Measurements from ENCODE around the gene FANCI. TPM values are rescaled to one million over a fixed set of nuclear protein-coding genes. Genes with fewer than 3 reads are reported as not detected.

FANCI gene
- total RNA-seq, 1 donor from 2014 or later, result 66.5 TPM

DNA sequence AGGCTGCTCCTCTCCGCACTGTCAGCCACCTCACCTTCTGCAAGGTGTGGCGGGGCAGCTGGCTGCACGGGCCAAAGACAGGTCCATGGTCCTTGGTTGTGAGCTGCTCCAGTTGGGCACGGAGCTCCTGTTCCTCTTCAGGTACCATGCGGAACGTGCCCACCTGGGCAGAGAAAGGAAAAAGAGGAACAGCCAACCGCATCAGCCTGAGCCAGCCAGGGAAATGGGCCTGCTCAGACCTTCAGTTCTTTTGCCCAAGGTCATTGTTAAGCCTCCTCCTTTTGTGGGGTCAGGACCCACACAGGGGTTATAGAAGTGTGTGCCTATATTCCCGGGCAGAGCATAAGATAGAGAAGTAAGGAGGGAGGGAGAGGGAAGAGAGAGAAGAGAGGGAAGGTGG, 25.2 kb upstream of the FANCI start:
- Mint-ChIP-seq H3K4me3 (ENCODE audit: low read depth) (no peak overlapping the region), H3K36me3 (ENCODE audit: insufficient read depth) (no peaks in the 10 kb centered on the region), H3K27ac (no peak overlapping the region), H3K27me3 (peaks cover 10% of the 10 kb centered on the region), H3K4me1 (ENCODE audit: low read depth) (no peaks in the 10 kb centered on the region), H3K9me3 (ENCODE audit: low read depth) (no peaks in the 10 kb centered on the region)
- TF ChIP-seq, protein P1, sequence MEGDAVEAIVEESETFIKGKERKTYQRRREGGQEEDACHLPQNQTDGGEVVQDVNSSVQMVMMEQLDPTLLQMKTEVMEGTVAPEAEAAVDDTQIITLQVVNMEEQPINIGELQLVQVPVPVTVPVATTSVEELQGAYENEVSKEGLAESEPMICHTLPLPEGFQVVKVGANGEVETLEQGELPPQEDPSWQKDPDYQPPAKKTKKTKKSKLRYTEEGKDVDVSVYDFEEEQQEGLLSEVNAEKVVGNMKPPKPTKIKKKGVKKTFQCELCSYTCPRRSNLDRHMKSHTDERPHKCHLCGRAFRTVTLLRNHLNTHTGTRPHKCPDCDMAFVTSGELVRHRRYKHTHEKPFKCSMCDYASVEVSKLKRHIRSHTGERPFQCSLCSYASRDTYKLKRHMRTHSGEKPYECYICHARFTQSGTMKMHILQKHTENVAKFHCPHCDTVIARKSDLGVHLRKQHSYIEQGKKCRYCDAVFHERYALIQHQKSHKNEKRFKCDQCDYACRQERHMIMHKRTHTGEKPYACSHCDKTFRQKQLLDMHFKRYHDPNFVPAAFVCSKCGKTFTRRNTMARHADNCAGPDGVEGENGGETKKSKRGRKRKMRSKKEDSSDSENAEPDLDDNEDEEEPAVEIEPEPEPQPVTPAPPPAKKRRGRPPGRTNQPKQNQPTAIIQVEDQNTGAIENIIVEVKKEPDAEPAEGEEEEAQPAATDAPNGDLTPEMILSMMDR (IDR thresholded peaks at IDR 0.05; ENCODE audit: unreplicated experiment), result no peak
- no peak for DNase-seq (ENCODE audit: low spot score, unreplicated experiment)

DNA sequence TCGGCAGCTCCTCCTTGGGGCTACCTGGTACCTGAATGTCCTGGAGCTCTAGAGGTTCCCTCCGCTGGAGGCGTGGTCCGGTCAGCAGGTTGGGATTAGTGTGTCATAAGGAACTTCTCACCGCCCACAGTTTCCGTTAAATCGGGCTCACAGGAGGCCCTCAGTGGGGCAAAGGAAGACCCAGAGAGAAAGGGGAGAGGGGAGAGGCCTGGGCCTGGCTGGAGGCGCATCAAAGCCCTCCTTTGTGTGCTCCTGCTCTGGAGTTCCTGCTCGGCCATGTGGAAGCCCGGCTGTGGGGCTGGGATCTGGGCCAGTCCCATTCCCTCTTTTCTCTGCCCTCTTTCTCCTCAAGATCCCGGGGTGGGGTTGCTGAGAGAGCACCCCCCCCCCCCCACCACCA, 22.2 kb upstream of the FANCI start, which contains the start of gene RLBP1:
Gene RLBP1 (minus strand): TSS at position 37 of the 400 bp plus-strand sequence. CDS start 2,604 bp downstream, outside the sequence.
- Mint-ChIP-seq H3K4me1 (ENCODE audit: low read depth) (no peaks in the 10 kb centered on the region), H3K9me3 (ENCODE audit: low read depth) (no peaks in the 10 kb centered on the region), H3K4me3 (ENCODE audit: low read depth) (no peak within 1 kb of the TSS), H3K36me3 (ENCODE audit: insufficient read depth) (no peaks in the 10 kb centered on the region), H3K27ac (no peak within 1 kb of the TSS), H3K27me3 (peaks cover 10% of the 10 kb centered on the region)
- no peak for DNase-seq (ENCODE audit: low spot score, unreplicated experiment)
- TF ChIP-seq, protein P1 (IDR thresholded peaks at IDR 0.05; ENCODE audit: unreplicated experiment), result no peak

DNA sequence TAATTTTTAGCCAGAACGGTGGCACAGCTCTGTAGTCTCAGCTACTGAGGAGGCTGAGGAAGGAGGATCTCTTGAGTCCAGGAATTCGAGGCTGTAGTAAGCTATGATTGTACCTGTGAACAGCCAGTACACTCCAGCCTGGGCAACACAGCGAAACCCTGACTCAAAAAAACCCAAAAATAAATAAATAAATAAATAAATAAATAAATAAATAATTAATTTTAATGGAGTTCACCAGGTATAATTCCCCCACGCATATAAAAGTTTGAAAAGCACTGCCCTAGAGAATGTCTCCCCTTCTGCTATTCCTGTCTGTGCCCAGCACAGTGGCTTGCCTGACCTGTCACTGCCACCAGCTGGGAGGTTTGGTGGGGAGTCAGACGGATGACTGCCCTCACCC, 18.2 kb upstream of the FANCI start:
- H3K4me1 Mint-ChIP-seq (ENCODE audit: low read depth), result no peaks in the 10 kb centered on the region
- H3K4me3 Mint-ChIP-seq (ENCODE audit: low read depth), result no peak overlapping the region
- no peaks in the 10 kb centered on the region for H3K9me3 Mint-ChIP-seq (ENCODE audit: low read depth)
- no peak for DNase-seq (ENCODE audit: low spot score, unreplicated experiment)
- peaks cover 15% of the 10 kb centered on the region for H3K27me3 Mint-ChIP-seq
- TF ChIP-seq, protein P1 (IDR thresholded peaks at IDR 0.05; ENCODE audit: unreplicated experiment), result no peak
- H3K36me3 Mint-ChIP-seq (ENCODE audit: insufficient read depth), result no peaks in the 10 kb centered on the region
- H3K27ac Mint-ChIP-seq, result no peak overlapping the region

DNA sequence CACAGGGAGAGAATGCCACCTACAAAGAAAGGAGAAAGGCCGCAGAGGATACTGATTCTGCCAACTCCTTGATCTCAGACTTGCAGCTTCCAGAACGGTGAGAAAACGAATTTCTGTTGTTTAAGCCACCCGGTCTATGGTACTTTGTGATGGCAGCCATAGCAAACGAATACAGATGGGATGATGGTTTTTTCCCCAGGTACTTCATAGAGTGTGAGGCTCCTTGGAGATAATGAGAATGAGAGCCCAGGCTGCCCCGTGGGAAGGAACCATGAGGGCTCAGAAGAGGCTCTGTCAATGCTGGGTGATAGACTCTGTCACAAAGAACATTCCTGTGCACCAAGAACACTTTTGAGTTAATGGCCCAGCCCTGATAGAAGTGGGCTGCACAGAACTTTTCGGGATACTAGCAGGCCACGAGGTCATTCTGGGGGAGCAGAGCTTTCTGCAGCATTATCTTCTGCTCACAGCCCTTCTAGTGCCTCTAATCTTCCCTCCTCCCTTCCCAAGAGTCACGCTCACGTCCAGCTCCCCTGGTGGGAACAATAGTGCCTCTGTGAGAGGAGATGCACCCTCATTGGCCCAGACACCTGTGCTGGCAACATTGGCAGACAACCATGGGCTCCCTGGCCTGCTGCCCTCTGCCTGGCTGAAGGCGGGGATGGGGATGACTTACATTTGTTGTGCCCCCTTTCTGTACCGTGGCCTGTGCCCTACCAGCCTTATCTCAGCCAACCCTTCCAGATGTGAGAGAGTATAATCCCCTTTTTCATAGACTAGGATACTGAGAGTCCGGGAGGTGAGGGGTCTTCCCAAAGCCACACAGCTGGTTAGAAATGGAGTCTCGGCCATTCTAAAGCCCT, 17.2 kb upstream of the FANCI start:
- no peak overlapping the region for H3K27ac Mint-ChIP-seq

DNA sequence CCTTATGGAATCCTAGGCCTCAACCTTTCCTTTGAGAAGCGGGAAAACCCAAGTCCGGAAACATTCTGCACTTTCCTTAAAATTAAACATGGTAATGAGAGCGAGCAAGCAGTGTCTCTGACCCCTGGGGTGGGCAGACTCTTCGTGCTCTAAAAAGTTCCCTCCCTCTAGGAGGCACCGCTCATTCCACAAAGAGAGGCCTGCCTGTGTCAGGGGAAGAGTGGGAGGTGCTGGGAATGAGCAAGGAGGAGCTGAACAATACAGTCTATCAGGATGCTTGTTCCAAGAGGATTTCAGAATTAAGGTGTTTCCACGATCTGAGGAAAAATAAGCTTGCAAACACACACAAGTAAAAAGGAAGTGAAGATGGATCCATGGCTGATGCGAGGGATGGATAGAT, 16.4 kb upstream of the FANCI start:
- TF ChIP-seq, protein P1 (IDR thresholded peaks at IDR 0.05; ENCODE audit: unreplicated experiment), result no peak
- no peaks in the 10 kb centered on the region for H3K36me3 Mint-ChIP-seq (ENCODE audit: insufficient read depth)
- H3K9me3 Mint-ChIP-seq (ENCODE audit: low read depth), result no peaks in the 10 kb centered on the region
- DNase-seq (ENCODE audit: low spot score, unreplicated experiment), result no peak
- H3K4me3 Mint-ChIP-seq (ENCODE audit: low read depth), result no peak overlapping the region
- H3K27ac Mint-ChIP-seq, result no peak overlapping the region
- H3K4me1 Mint-ChIP-seq (ENCODE audit: low read depth), result no peaks in the 10 kb centered on the region
- H3K27me3 Mint-ChIP-seq, result peaks cover 19% of the 10 kb centered on the region

More for the DNA sequence above, 17.2 kb upstream of the FANCI start:
- H3K36me3 Mint-ChIP-seq (ENCODE audit: insufficient read depth), result no peaks in the 10 kb centered on the region
- H3K27me3 Mint-ChIP-seq, result peaks cover 16% of the 10 kb centered on the region
- no peak for DNase-seq (ENCODE audit: low spot score, unreplicated experiment)
- no peak overlapping the region for H3K4me3 Mint-ChIP-seq (ENCODE audit: low read depth)
- TF ChIP-seq, protein P1 (IDR thresholded peaks at IDR 0.05; ENCODE audit: unreplicated experiment), result no peak
- H3K4me1 Mint-ChIP-seq (ENCODE audit: low read depth), result no peaks in the 10 kb centered on the region
- H3K9me3 Mint-ChIP-seq (ENCODE audit: low read depth), result no peaks in the 10 kb centered on the region

Data from progenitor cell of endocrine pancreas (in vitro differentiated cells).